CD14-positive monocyte (primary cell): Measurements from ENCODE around the gene TTF2. TPM values are rescaled to one million over a fixed set of nuclear protein-coding genes. Genes with fewer than 3 reads are reported as not detected.

Source experiments
- DNase-seq, 3 donors: peaks; one replicate each; pipeline ENCODE4 v3.0.0-alpha.2; 2011 to 2022
- H2AFZ ChIP-seq: 2 replicates; pipeline ENCODE4 v1.6.0; 2012; ENCODE audit warnings: mild to moderate bottlenecking, low read depth, low read length, inconsistent platforms; ENCODE audit not compliant: insufficient read depth, poor library complexity, severe bottlenecking
- H3K27ac ChIP-seq, 2 donors: 1 replicate in 1 of 2; 2 replicates in 1 of 2; pipeline ENCODE4 v1.5.1; 2012 to 2013; ENCODE audit warnings: low read length in 2 of 2, control low read depth in 1 of 2, inconsistent platforms in 1 of 2, low read depth in 1 of 2, mild to moderate bottlenecking in 1 of 2
- H3K27me3 ChIP-seq, 2 donors: one replicate each; pipeline versions ENCODE4 v1.6.0 to v1.6.1; 2011 to 2013; ENCODE audit warnings: low read length in 2 of 2; ENCODE audit not compliant: control insufficient read depth in 2 of 2, insufficient read depth in 2 of 2
- H3K36me3 ChIP-seq, 2 donors: replicated peaks in 1 of 2; 1 replicate in 1 of 2; 2 replicates in 1 of 2; pipeline versions ENCODE4 v1.5.1 to v1.6.1; 2012 to 2013; ENCODE audit warnings: low read length in 2 of 2, control low read depth in 1 of 2, inconsistent platforms in 1 of 2, mild to moderate bottlenecking in 1 of 2; ENCODE audit not compliant: insufficient read depth in 2 of 2, control insufficient read depth in 1 of 2
- H3K4me1 ChIP-seq, 2 donors: 1 replicate in 1 of 2; 2 replicates in 1 of 2; pipeline versions ENCODE4 v1.5.1 to v1.6.1; 2012 to 2013; ENCODE audit warnings: low read length in 2 of 2, control low read depth in 1 of 2, inconsistent platforms in 1 of 2, mild to moderate bottlenecking in 1 of 2, moderate library complexity in 1 of 2; ENCODE audit not compliant: insufficient read depth in 2 of 2, control insufficient read depth in 1 of 2
- H3K4me2 ChIP-seq: replicated peaks from 2 replicates; pipeline ENCODE3; 2012; ENCODE audit warnings: low read length, moderate library complexity, mild to moderate bottlenecking; ENCODE audit not compliant: poor library complexity, severe bottlenecking; ENCODE audit errors: extremely low read depth
- H3K4me3 ChIP-seq, 3 experiments: fragments of 200-600 bp in 1 of 3; sonication (generic) in 1 of 3; replicated peaks in 1 of 3; 1 replicate in 2 of 3; 2 replicates in 1 of 3; pipeline ENCODE4 v1.5.1; 2011 to 2013; ENCODE audit warnings: low read length in 3 of 3, mild to moderate bottlenecking in 3 of 3, control low read depth in 2 of 3, low read depth in 2 of 3, inconsistent platforms in 1 of 3, moderate library complexity in 1 of 3
- H3K79me2 ChIP-seq: 2 replicates; pipeline ENCODE4 v1.6.0; 2012; ENCODE audit warnings: mild to moderate bottlenecking, control low read depth, inconsistent platforms, low read length, moderate library complexity; ENCODE audit not compliant: insufficient read depth
- H3K9ac ChIP-seq: 2 replicates; pipeline ENCODE4 v1.6.0; 2017; ENCODE audit warnings: low read length, mild to moderate bottlenecking; ENCODE audit not compliant: insufficient read depth, poor library complexity, severe bottlenecking
- H3K9me3 ChIP-seq, 2 donors: replicated peaks in 1 of 2; 1 replicate in 1 of 2; 2 replicates in 1 of 2; pipeline versions ENCODE4 v1.5.1 to v1.6.1; 2012 to 2013; ENCODE audit warnings: low read length in 2 of 2, control low read depth in 1 of 2; ENCODE audit not compliant: control insufficient read depth in 1 of 2, insufficient read depth in 1 of 2
- H4K20me1 ChIP-seq: 2 replicates; pipeline ENCODE4 v1.6.0; 2012; ENCODE audit warnings: mild to moderate bottlenecking, low read length, control low read depth, moderate library complexity; ENCODE audit not compliant: insufficient read depth
- H3K27ac Mint-ChIP-seq, 7 donors: one replicate each; pipeline ENCODE4 v1.8.0; 2020; ENCODE audit warnings: mild to moderate bottlenecking in 7 of 7, mixed read lengths in 7 of 7, moderate library complexity in 6 of 7, inconsistent platforms in 2 of 7
- H3K27me3 Mint-ChIP-seq, 3 donors: one replicate each; pipeline ENCODE4 v1.8.0; 2021 to 2022; ENCODE audit warnings: low read depth in 3 of 3, mild to moderate bottlenecking in 3 of 3, mixed read lengths in 3 of 3, moderate library complexity in 3 of 3, inconsistent platforms in 1 of 3
- H3K36me3 Mint-ChIP-seq, 2 donors: one replicate each; pipeline ENCODE4 v1.8.0; 2020; ENCODE audit warnings: mixed read lengths in 2 of 2, inconsistent platforms in 1 of 2, mild to moderate bottlenecking in 1 of 2
- H3K4me1 Mint-ChIP-seq: one replicate; pipeline ENCODE4 v1.8.0; 2020; ENCODE audit warnings: mild to moderate bottlenecking, mixed read lengths
- H3K4me3 Mint-ChIP-seq, 2 donors: one replicate each; pipeline ENCODE4 v1.8.0; 2020; ENCODE audit warnings: mild to moderate bottlenecking in 2 of 2, mixed read lengths in 2 of 2, moderate library complexity in 1 of 2
- H3K9me3 Mint-ChIP-seq, 7 donors: one replicate each; pipeline ENCODE4 v1.8.0; 2020 to 2022; ENCODE audit warnings: mixed read lengths in 7 of 7, mild to moderate bottlenecking in 6 of 7, moderate library complexity in 6 of 7, inconsistent platforms in 2 of 7
- CTCF ChIP-seq: fragments of 200-600 bp; IDR thresholded peaks from one replicate; pipeline ENCODE4 v1.8.0; 2022; ENCODE audit warnings: antibody characterized with exemption, mild to moderate bottlenecking
- WGBS: methylation state at CpG from one replicate; pipeline ENCODE4 v1.1.5; 2013; ENCODE audit warnings: missing lambda C conversion rate; ENCODE audit not compliant: insufficient coverage; 5-methylcytosine and 5-hydroxymethylcytosine counted together
- intact Hi-C, 2 donors: fragments of 100-400 bp; cut with micrococcal nuclease; formaldehyde crosslinking; loops; one replicate each; pipeline versions ENCODE4 v1.15.0 to v1.15.1; 2023
- polyA plus RNA-seq, 3 donors: library from polyadenylated mRNA; depleted of rRNA in 1 of 3; unstranded in 2 of 3; stranded (reverse) in 1 of 3; fragments of 300-500 nt in 2 of 3; fragments of >200 nt in 1 of 3; fragmentation: Illumina TruSeq in 2 of 3; gene quantifications; 1 replicate in 2 of 3; 2 replicates in 1 of 3; pipeline ENCODE4 v1.2.3, GENCODE V29; 2012 to 2021

TTF2 gene
- polyA plus RNA-seq, 3 donors, result 5.6 to 12.9 (median 8.0) TPM

- Histone ChIP-seq H3K4me3 (no peak overlapping the region), H3K27ac (no peak overlapping the region), H3K27me3 (no peaks in the 10 kb centered on the region), H3K79me2 (no peaks in the 10 kb centered on the region), H3K9ac (no peak overlapping the region), H3K4me2 (no peak overlapping the region), H3K9me3 (no peaks in the 10 kb centered on the region), H2AFZ (no peak overlapping the region), H3K4me1 (no peaks in the 10 kb centered on the region), H4K20me1 (no peaks in the 10 kb centered on the region), H3K36me3 (peaks cover 93 to 100% of the 10 kb centered on the region in 2 donors)
- H3K9me3 Mint-ChIP-seq, result no peaks in the 10 kb centered on the region
- DNase-seq, result no peak
- no peak overlapping the region for H3K4me3 Mint-ChIP-seq
- 82% methylated on average over 1 of the region's 3 CpGs for WGBS
- peak overlapping the region in 1 of 7 donors; percentile 3 for H3K27ac Mint-ChIP-seq
- peaks cover 86 to 90% of the 10 kb centered on the region in 2 donors for H3K36me3 Mint-ChIP-seq
- H3K4me1 Mint-ChIP-seq, result peaks cover 3% of the 10 kb centered on the region
- intact Hi-C loops, result no loop called here
- TF ChIP-seq CTCF, result no peak
- peaks cover 0 to 2% (median 0%) of the 10 kb centered on the region in 3 donors for H3K27me3 Mint-ChIP-seq
These were observed 36.9 kb downstream of the TTF2 start for GRCh38 chr1:117096951-117097408.

GRCh38 chr1:117097443-117097842 lies 37.3 kb downstream of the TTF2 start:
- peaks cover 92 to 100% of the 10 kb centered on the region in 2 donors for H3K36me3 ChIP-seq
- Mint-ChIP-seq H3K27me3 (peaks cover 0 to 2% (median 0%) of the 10 kb centered on the region in 3 donors), H3K36me3 (peaks cover 86 to 92% of the 10 kb centered on the region in 2 donors), H3K9me3 (no peaks in the 10 kb centered on the region), H3K4me3 (no peak overlapping the region), H3K4me1 (peaks cover 3% of the 10 kb centered on the region), H3K27ac (no peak overlapping the region)
- no peak overlapping the region for H3K27ac ChIP-seq
- H3K9ac ChIP-seq, result no peak overlapping the region
- H3K4me3 ChIP-seq, result no peak overlapping the region
- H2AFZ ChIP-seq, result no peak overlapping the region
- H4K20me1 ChIP-seq, result no peaks in the 10 kb centered on the region
- no peaks in the 10 kb centered on the region for H3K27me3 ChIP-seq
- no peaks in the 10 kb centered on the region for H3K9me3 ChIP-seq
- DNase-seq, result no peak
- intact Hi-C loops, result no loop called here
- no peaks in the 10 kb centered on the region for H3K79me2 ChIP-seq
- no peak for TF ChIP-seq CTCF
- H3K4me1 ChIP-seq, result no peaks in the 10 kb centered on the region
- no peak overlapping the region for H3K4me2 ChIP-seq
- WGBS, result 100% methylated on average over 2 of the region's 4 CpGs
